22Rv1 (cell line): ENCODE data around the gene PHF12.

Experiments
- ZFX ChIP-seq: fragments of 450-650 bp; IDR thresholded peaks from 2 replicates; pipeline ENCODE4 v1.6.1; 2017; ENCODE audit warnings: antibody characterized with exemption, borderline replicate concordance
- TF ChIP-seq, protein P1 (sequence below): fragments of 450-650 bp; IDR thresholded peaks from 2 replicates; pipeline ENCODE4 v1.5.1; 2017; ENCODE audit warnings: mild to moderate bottlenecking

DNA sequence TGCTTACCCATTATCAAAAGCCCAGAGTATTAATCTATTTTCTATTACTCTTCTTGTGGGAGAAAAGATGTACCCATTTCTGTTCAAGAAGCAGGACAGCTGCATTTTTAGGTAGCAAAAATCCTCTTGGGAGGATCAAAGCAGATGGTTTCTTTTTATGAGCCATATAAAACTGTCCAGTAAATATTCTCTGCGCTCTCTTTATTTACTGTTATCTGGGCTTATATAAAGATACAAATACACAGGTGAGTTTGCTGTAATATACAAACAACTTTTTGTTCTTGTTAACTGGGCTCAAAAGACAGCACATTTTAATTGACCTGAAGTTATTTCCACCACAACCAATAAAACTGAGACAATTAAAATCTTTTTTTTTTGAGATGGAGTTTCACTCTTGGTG lies 10.1 kb downstream of the PHF12 start:
- TF ChIP-seq, protein P1, sequence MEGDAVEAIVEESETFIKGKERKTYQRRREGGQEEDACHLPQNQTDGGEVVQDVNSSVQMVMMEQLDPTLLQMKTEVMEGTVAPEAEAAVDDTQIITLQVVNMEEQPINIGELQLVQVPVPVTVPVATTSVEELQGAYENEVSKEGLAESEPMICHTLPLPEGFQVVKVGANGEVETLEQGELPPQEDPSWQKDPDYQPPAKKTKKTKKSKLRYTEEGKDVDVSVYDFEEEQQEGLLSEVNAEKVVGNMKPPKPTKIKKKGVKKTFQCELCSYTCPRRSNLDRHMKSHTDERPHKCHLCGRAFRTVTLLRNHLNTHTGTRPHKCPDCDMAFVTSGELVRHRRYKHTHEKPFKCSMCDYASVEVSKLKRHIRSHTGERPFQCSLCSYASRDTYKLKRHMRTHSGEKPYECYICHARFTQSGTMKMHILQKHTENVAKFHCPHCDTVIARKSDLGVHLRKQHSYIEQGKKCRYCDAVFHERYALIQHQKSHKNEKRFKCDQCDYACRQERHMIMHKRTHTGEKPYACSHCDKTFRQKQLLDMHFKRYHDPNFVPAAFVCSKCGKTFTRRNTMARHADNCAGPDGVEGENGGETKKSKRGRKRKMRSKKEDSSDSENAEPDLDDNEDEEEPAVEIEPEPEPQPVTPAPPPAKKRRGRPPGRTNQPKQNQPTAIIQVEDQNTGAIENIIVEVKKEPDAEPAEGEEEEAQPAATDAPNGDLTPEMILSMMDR, result no peak
- no peak for TF ChIP-seq ZFX
